Gastrocnemius medialis (tissue), 4 donors: ENCODE measurements around the gene C15orf62.

ENCODE experiments used
- POLR2A ChIP-seq, 2 donors: fragments of 450-650 bp; IDR thresholded peaks; one replicate each; pipeline ENCODE4 v1.6.1; 2017; ENCODE audit warnings: antibody characterized with exemption in 2 of 2, mild to moderate bottlenecking in 2 of 2, moderate library complexity in 2 of 2
- TF ChIP-seq, protein P1 (sequence below), 5 experiments: fragments of 450-650 bp in 3 of 5; fragments of 200-600 bp in 2 of 5; sonication (generic) in 2 of 5; IDR thresholded peaks in 4 of 5; conservative IDR thresholded peaks in 1 of 5; 1 replicate in 4 of 5; 2 replicates in 1 of 5; pipeline ENCODE4 v1.5.1; 2016 to 2019; ENCODE audit warnings: antibody characterized with exemption in 5 of 5, mild to moderate bottlenecking in 3 of 5, moderate library complexity in 3 of 5

DNA sequence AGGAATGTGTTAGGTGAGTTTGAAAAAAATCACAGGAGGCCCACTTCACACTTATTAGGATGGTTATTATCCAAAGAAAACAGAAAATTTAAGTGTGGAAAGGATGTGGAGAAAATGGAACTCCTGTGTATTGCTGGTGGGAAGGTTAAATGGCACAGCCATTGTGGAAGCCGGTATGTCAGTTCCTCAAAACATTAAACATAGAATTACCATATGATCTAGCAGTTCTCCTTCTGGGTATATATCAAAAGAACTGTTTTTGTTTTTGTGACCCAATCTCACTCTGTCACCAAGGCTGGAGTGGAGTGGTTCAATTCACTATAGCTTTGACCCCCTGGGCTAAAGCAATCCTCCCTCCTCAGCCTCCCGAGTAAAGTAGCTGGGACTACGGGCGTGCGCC, 26.7 kb downstream of the C15orf62 start:
- TF ChIP-seq, protein P1, sequence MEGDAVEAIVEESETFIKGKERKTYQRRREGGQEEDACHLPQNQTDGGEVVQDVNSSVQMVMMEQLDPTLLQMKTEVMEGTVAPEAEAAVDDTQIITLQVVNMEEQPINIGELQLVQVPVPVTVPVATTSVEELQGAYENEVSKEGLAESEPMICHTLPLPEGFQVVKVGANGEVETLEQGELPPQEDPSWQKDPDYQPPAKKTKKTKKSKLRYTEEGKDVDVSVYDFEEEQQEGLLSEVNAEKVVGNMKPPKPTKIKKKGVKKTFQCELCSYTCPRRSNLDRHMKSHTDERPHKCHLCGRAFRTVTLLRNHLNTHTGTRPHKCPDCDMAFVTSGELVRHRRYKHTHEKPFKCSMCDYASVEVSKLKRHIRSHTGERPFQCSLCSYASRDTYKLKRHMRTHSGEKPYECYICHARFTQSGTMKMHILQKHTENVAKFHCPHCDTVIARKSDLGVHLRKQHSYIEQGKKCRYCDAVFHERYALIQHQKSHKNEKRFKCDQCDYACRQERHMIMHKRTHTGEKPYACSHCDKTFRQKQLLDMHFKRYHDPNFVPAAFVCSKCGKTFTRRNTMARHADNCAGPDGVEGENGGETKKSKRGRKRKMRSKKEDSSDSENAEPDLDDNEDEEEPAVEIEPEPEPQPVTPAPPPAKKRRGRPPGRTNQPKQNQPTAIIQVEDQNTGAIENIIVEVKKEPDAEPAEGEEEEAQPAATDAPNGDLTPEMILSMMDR (IDR thresholded peaks at IDR 0.05 in 4 of 5, conservative IDR thresholded peaks at IDR 0.05 in 1 of 5): no peak
- no peak for TF ChIP-seq POLR2A (IDR thresholded peaks at IDR 0.05)
